Effector memory CD8-positive, alpha-beta T cell (primary cell): ENCODE measurements around the gene BCL11B.

Experiments used
- ATAC-seq: fragments of 150-1000 bp; cut with Tn5 transposase; replicated peaks from 2 replicates; pipeline ENCODE4 v1.10.0; 2021; ENCODE audit warnings: mild to moderate bottlenecking, moderate library complexity
- DNase-seq, 3 experiments: peaks; one replicate each; pipeline ENCODE4 v3.0.0; 2021
- H3K27ac Mint-ChIP-seq, 2 donors: one replicate each; pipeline ENCODE4 v1.8.0; 2022; ENCODE audit warnings: mild to moderate bottlenecking in 2 of 2, mixed read lengths in 2 of 2, moderate library complexity in 2 of 2
- H3K27me3 Mint-ChIP-seq, 2 donors: one replicate each; pipeline ENCODE4 v1.8.0; 2022; ENCODE audit warnings: mixed read lengths in 2 of 2
- H3K36me3 Mint-ChIP-seq: one replicate; pipeline ENCODE4 v1.8.0; 2022; ENCODE audit warnings: mild to moderate bottlenecking, moderate library complexity, mixed read lengths; ENCODE audit not compliant: insufficient read depth
- H3K4me1 Mint-ChIP-seq, 2 donors: one replicate each; pipeline ENCODE4 v1.8.0; 2022; ENCODE audit warnings: low read depth in 2 of 2, mixed read lengths in 2 of 2
- H3K4me3 Mint-ChIP-seq, 2 donors: one replicate each; pipeline ENCODE4 v1.8.0; 2022; ENCODE audit warnings: mild to moderate bottlenecking in 2 of 2, mixed read lengths in 2 of 2, moderate library complexity in 2 of 2
- H3K9me3 Mint-ChIP-seq, 2 donors: one replicate each; pipeline ENCODE4 v1.8.0; 2022; ENCODE audit warnings: mixed read lengths in 2 of 2

The BCL11B gene

GRCh38 chr14:99137001-99137700 is 134.8 kb downstream of the BCL11B start:
- DNase-seq (no peak), ATAC-seq (no peak)
- Mint-ChIP-seq H3K27ac (peak overlapping the region in 1 of 2 donors; percentile 3), H3K36me3 (no peaks in the 10 kb centered on the region), H3K4me3 (no peak overlapping the region), H3K4me1 (peaks cover 18 to 21% of the 10 kb centered on the region in 2 donors), H3K27me3 (no peaks in the 10 kb centered on the region), H3K9me3 (no peaks in the 10 kb centered on the region)

DNA sequence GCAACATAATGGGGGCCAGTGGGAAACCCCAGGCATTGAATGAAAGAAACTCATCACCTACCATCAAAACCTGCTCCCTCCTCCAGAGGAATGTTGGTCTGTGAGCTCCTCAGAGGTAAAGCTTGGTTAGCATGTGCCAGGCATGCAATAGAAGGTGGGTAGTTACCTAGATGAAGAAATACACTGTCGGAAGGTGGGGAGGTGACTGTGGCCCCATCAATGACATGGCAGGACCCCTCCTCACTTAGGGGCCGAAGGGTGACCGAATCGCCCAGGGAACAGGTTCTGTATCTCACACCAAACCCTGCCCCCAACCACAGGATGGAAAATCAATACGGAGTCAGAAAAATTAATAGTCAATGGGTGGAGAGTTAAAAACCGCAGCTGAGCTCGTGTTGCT is 135.6 kb downstream of the BCL11B start:
- H3K27ac Mint-ChIP-seq = no peak overlapping the region
- no peaks in the 10 kb centered on the region for H3K9me3 Mint-ChIP-seq
- H3K4me1 Mint-ChIP-seq = peaks cover 18 to 24% of the 10 kb centered on the region in 2 donors
- H3K4me3 Mint-ChIP-seq = no peak overlapping the region
- no peaks in the 10 kb centered on the region for H3K36me3 Mint-ChIP-seq
- H3K27me3 Mint-ChIP-seq = no peaks in the 10 kb centered on the region
- no peak for ATAC-seq
- DNase-seq = no peak

DNA sequence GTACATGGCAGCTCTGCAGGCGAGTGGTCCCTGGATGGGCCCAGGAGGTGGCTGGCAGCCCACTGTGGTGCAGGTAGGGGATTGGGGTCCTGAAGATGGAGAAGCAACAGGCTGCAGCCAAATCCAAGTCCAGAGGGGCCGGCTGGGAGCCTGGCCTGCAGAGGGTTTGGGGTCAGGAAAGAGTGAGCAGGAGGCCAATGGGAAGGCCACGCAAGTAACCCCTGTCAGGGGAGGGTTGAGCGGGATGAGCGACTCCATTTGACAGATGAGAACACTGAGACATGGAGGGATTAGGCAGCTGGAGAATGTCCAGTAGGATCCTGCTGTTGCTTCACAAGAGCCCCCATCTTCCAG is 136.0 kb downstream of the BCL11B start:
- H3K4me3 Mint-ChIP-seq = no peak overlapping the region
- no peaks in the 10 kb centered on the region for H3K9me3 Mint-ChIP-seq
- H3K27me3 Mint-ChIP-seq = no peaks in the 10 kb centered on the region
- ATAC-seq (no peak), DNase-seq (no peak)
- no peak overlapping the region for H3K27ac Mint-ChIP-seq
- H3K36me3 Mint-ChIP-seq = no peaks in the 10 kb centered on the region
- peaks cover 18 to 24% of the 10 kb centered on the region in 2 donors for H3K4me1 Mint-ChIP-seq

GRCh38 chr14:99134516-99135046 is 137.4 kb downstream of the BCL11B start:
- no peaks in the 10 kb centered on the region for H3K27me3 Mint-ChIP-seq
- no peaks in the 10 kb centered on the region for H3K9me3 Mint-ChIP-seq
- ATAC-seq = no peak
- no peak for DNase-seq
- peaks cover 18 to 29% of the 10 kb centered on the region in 2 donors for H3K4me1 Mint-ChIP-seq
- H3K4me3 Mint-ChIP-seq = no peak overlapping the region
- no peaks in the 10 kb centered on the region for H3K36me3 Mint-ChIP-seq
- no peak overlapping the region for H3K27ac Mint-ChIP-seq

DNA sequence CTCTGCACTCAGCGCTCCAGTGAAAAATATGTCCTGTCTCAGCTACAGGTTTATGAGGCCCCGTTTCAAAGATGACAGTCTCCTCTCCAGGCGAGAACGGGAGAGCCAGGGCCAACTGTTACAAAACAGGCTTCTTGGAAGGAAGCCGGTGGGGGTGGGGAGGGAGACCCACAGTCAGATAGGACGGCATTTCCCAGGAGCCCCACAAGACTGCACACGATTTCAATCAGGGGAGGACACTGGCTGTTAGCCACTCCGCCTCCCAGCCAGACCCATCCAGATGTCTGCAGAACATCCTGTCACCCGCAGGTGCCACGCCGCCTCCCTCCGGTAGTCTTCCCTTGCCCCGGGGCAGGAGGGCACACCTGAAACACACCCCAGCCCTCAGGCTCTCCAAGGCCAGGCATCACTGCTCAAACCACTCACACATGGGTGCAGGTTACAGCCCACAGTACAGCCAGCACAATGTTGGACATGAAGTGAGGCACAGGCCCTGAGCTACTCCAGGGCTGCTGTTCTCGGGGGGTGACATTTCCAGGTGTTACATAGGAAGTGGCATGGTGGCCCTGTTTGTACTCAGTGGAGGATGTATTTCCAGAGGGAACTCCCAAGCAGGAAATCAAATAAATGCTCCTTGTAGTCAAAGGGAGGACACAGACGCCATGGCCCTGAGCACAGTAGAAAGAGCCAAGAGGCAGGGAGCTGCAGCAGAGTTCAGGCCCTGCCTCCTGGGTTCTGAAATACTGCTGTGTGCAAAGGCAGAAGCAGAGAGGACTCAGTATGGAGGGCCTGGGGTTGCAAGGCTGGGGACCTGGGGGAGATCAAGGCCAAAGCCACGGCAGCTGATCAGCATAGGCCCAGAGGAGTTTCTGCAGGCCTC is 138.1 kb downstream of the BCL11B start:
- no peak for DNase-seq
- Mint-ChIP-seq H3K36me3 (no peaks in the 10 kb centered on the region), H3K27ac (no peak overlapping the region), H3K27me3 (no peaks in the 10 kb centered on the region), H3K4me1 (peaks cover 18 to 29% of the 10 kb centered on the region in 2 donors), H3K4me3 (no peak overlapping the region), H3K9me3 (no peaks in the 10 kb centered on the region)
- ATAC-seq = no peak

DNA sequence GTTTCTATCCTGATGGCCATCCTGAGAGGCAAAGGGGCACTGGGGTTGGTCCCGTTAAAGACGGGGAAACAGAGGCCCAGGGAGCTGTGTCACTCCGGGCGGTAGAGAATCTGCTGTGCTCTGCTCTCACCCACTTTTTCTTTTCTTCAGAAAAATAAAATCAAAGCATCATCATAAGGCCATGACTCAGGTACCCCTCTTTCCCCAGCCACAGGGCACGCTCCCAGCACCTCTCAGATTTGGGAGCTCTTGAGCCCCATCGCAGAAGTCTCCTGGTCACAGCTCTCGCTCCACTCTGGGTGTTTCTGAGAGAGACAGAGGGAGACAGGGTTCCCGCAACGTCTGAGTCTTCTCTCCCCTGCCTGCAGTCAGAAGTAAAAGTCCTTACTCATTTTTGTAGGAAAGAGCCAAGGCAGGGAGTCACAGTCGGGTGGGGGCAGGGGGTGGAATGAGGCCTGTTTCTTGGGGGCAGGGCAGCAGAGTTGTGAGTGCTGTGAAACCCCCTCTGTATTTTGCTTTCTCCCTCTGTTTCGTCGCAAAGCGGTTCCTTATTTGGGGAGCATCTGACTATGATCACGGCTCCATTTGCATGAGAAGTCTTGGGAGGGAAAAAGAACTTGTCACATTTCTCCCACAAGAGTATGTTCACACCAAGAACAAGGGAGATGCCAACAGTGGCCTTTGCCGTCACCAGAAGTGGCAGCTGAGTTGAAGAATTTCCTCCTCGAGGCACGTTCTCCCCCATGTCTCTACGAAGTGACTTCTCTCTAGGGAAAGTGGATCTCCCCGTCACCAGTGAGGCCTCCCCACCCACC is 139.0 kb downstream of the BCL11B start:
- H3K27ac Mint-ChIP-seq = no peak overlapping the region
- H3K4me3 Mint-ChIP-seq = no peak overlapping the region
- H3K9me3 Mint-ChIP-seq = no peaks in the 10 kb centered on the region
- H3K27me3 Mint-ChIP-seq = no peaks in the 10 kb centered on the region
- no peak for DNase-seq
- no peak for ATAC-seq
- H3K36me3 Mint-ChIP-seq = no peaks in the 10 kb centered on the region
- peaks cover 12 to 25% of the 10 kb centered on the region in 2 donors for H3K4me1 Mint-ChIP-seq

GRCh38 chr14:99131632-99132271 is 140.2 kb downstream of the BCL11B start:
- H3K36me3 Mint-ChIP-seq = no peaks in the 10 kb centered on the region
- no peak for ATAC-seq

GRCh38 chr14:99129998-99130397 is 142.0 kb downstream of the BCL11B start:
- Mint-ChIP-seq H3K4me1 (peaks cover 10 to 27% of the 10 kb centered on the region in 2 donors), H3K36me3 (no peaks in the 10 kb centered on the region), H3K27me3 (no peaks in the 10 kb centered on the region), H3K9me3 (no peaks in the 10 kb centered on the region), H3K27ac (peak overlapping the region in 1 of 2 donors; percentile 71), H3K4me3 (no peak overlapping the region)
- DNase-seq (no peak), ATAC-seq (no peak)

More at GRCh38 chr14:99131632-99132271, 140.2 kb downstream of the BCL11B start:
- H3K4me1 Mint-ChIP-seq = peaks cover 3 to 21% of the 10 kb centered on the region in 2 donors
- H3K4me3 Mint-ChIP-seq = no peak overlapping the region
- no peak for DNase-seq
- H3K9me3 Mint-ChIP-seq = no peaks in the 10 kb centered on the region
- no peaks in the 10 kb centered on the region for H3K27me3 Mint-ChIP-seq
- peak overlapping the region in 1 of 2 donors; percentile 79 for H3K27ac Mint-ChIP-seq

GRCh38 chr14:99129211-99129696 is 142.7 kb downstream of the BCL11B start:
- DNase-seq (no peak), ATAC-seq (no peak)
- H3K27ac Mint-ChIP-seq = peak overlapping the region in 1 of 2 donors; percentile 22
- H3K4me3 Mint-ChIP-seq = no peak overlapping the region
- no peaks in the 10 kb centered on the region for H3K27me3 Mint-ChIP-seq
- peaks cover 10 to 29% of the 10 kb centered on the region in 2 donors for H3K4me1 Mint-ChIP-seq
- no peaks in the 10 kb centered on the region for H3K36me3 Mint-ChIP-seq
- no peaks in the 10 kb centered on the region for H3K9me3 Mint-ChIP-seq

DNA sequence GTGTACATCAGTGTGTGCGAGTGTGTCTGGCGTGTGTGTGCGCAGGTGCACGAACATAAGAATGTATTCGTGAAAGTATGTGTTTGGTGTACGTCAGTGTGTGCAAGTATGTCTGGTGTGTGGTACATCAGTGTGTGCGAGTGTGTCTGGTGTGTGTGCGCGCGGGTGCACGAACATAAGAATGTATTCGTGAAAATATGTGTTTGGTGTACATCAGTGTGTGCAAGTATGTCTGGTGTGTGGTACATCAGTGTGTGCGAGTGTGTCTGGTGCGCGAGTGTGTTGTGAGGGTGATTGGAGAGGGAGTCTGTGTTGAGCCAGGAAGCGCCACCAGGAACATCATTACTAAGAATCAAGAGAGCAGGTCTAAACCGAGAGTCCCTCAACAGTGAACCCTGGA is 143.8 kb downstream of the BCL11B start:
- Mint-ChIP-seq H3K27ac (peak overlapping the region in 1 of 2 donors; percentile 49), H3K4me1 (peaks cover 10 to 29% of the 10 kb centered on the region in 2 donors), H3K9me3 (no peaks in the 10 kb centered on the region), H3K36me3 (no peaks in the 10 kb centered on the region), H3K27me3 (no peaks in the 10 kb centered on the region), H3K4me3 (no peak overlapping the region)
- ATAC-seq (no peak), DNase-seq (no peak)

- Mint-ChIP-seq H3K27me3 (no peaks in the 10 kb centered on the region), H3K4me1 (peaks cover 10 to 29% of the 10 kb centered on the region in 2 donors), H3K27ac (peak overlapping the region in 1 of 2 donors; percentile 49), H3K9me3 (no peaks in the 10 kb centered on the region), H3K4me3 (no peak overlapping the region), H3K36me3 (no peaks in the 10 kb centered on the region)
- DNase-seq (no peak), ATAC-seq (no peak)
Measured at GRCh38 chr14:99127651-99128167, 144.3 kb downstream of the BCL11B start.

DNA sequence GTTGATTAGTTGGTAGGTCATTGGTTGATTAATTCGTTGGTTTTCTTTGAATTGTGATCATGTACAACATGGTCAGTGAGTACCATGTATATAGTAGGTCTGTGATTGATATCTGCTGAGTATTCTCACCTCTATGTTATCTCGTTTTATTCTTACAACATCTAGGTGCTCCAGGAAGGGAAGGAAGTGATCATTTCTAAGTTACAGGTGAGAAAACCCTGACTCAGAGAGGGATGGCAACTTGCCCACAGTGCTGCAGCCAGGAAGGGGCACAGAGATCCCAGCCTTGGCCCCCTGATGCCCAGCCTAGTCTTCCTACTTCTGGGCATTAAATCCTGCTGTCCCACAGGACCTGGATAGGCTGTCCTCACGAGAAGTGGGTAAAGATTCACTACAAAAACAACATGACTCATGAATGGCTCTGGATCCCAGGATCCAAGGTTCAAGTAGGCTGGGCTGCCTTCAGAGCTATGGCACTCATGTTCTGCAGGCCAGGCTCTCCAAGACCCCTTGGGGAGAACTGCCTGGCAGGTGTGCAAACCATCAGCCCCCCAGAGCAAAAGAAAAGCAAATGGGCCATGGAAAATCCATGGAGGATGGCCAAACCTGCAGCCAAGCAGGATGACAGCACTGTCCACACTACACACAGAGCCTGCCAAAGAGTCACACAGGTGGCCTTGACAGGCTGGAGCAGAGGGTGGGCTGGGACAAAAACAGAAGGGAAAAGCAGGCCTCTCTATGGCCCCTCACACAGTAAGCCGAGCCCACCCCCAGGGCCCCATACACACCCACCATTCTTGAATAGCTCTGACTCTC is 146.2 kb downstream of the BCL11B start:
- H3K36me3 Mint-ChIP-seq = no peaks in the 10 kb centered on the region
- DNase-seq = no peak
- H3K27ac Mint-ChIP-seq = peak overlapping the region in 1 of 2 donors; percentile 51
- H3K27me3 Mint-ChIP-seq = peaks cover 0 to 8% of the 10 kb centered on the region in 2 donors
- no peak overlapping the region for H3K4me3 Mint-ChIP-seq
- H3K4me1 Mint-ChIP-seq = peaks cover 10 to 26% of the 10 kb centered on the region in 2 donors
- no peaks in the 10 kb centered on the region for H3K9me3 Mint-ChIP-seq
- ATAC-seq = no peak
